H1 (cell line): ENCODE measurements around the gene ADAMTS4. TPM values are rescaled to one million over a fixed set of nuclear protein-coding genes. Genes with fewer than 3 reads are reported as not detected.

ENCODE experiments used
- BRCA1 ChIP-seq: IDR thresholded peaks from 2 replicates; pipeline ENCODE4 v1.6.1; 2012; ENCODE audit warnings: low read depth, low read length, improper control_type of control experiment
- CBX8 ChIP-seq: fragments of 300-800, 300-1000 bp; sonication (generic); IDR thresholded peaks from 2 replicates; pipeline ENCODE4 v1.7.1; 2016; ENCODE audit warnings: low read depth, low read length, borderline replicate concordance
- CTBP2 ChIP-seq: IDR thresholded peaks from 2 replicates; pipeline ENCODE4 v1.7.0; 2011; ENCODE audit warnings: borderline replicate concordance, mild to moderate bottlenecking, moderate library complexity, mixed read lengths, low read length; ENCODE audit not compliant: insufficient read depth, insufficient read length
- CTCF ChIP-seq, 3 experiments: IDR thresholded peaks; 1 replicate in 2 of 3; 2 replicates in 1 of 3; pipeline versions ENCODE4 v1.5.1 to v1.6.1; 2011; ENCODE audit warnings: low read length in 3 of 3, mild to moderate bottlenecking in 3 of 3, inconsistent platforms in 2 of 3, low read depth in 1 of 3, moderate library complexity in 1 of 3; ENCODE audit not compliant: insufficient read depth in 1 of 3; ENCODE audit errors: control extremely low read depth in 1 of 3
- EGR1 ChIP-seq: IDR thresholded peaks from 2 replicates; pipeline ENCODE4 v1.6.1; 2011; ENCODE audit warnings: low read depth, low read length, borderline replicate concordance
- FOSL1 ChIP-seq: IDR thresholded peaks from 2 replicates; pipeline ENCODE4 v1.6.1; 2011; ENCODE audit warnings: mild to moderate bottlenecking, low read depth, low read length, moderate library complexity; ENCODE audit not compliant: insufficient read depth
- GABPA ChIP-seq: IDR thresholded peaks from 2 replicates; pipeline ENCODE4 v1.6.1; 2011; ENCODE audit warnings: mild to moderate bottlenecking, low read length, moderate library complexity, borderline replicate concordance; ENCODE audit not compliant: insufficient read depth
- JUN ChIP-seq: IDR thresholded peaks from 2 replicates; pipeline ENCODE4 v1.6.1; 2011; ENCODE audit warnings: low read depth, mild to moderate bottlenecking, improper control_type of control experiment, low read length
- JUND ChIP-seq: IDR thresholded peaks from 2 replicates; pipeline ENCODE4 v1.6.1; 2011; ENCODE audit warnings: mild to moderate bottlenecking, improper control_type of control experiment, low read length
- MAFK ChIP-seq: IDR thresholded peaks from 2 replicates; pipeline ENCODE4 v1.6.1; 2012; ENCODE audit warnings: low read depth, mild to moderate bottlenecking, improper control_type of control experiment, low read length
- NRF1 ChIP-seq: IDR thresholded peaks from 2 replicates; pipeline ENCODE4 v1.6.1; 2011; ENCODE audit warnings: mild to moderate bottlenecking, low read depth, low read length, improper control_type of control experiment
- RFX5 ChIP-seq: IDR thresholded peaks from 2 replicates; pipeline ENCODE4 v1.6.1; 2011; ENCODE audit warnings: low read depth, low read length, improper control_type of control experiment, borderline replicate concordance
- RNF2 ChIP-seq: fragments of 200-900, 300-1000 bp; sonication (generic); IDR thresholded peaks from 2 replicates; pipeline ENCODE4 v1.7.1; 2016; ENCODE audit warnings: borderline replicate concordance, low read depth, mild to moderate bottlenecking, antibody characterized with exemption, low read length; ENCODE audit not compliant: poor library complexity, severe bottlenecking; ENCODE audit errors: missing control alignments
- SAP30 ChIP-seq: fragments of 300-600 bp; sonication (generic); IDR thresholded peaks from 2 replicates; pipeline ENCODE4 v1.7.1; 2012; ENCODE audit warnings: low read length, moderate library complexity, mild to moderate bottlenecking, inconsistent platforms; ENCODE audit not compliant: insufficient read depth, insufficient replicate concordance
- SIRT6 ChIP-seq: IDR thresholded peaks from one replicate; pipeline ENCODE4 v1.7.1; 2012; ENCODE audit warnings: low read length, inconsistent platforms
- SIX5 ChIP-seq: IDR thresholded peaks from 2 replicates; pipeline ENCODE4 v1.6.1; 2011; ENCODE audit warnings: mild to moderate bottlenecking, low read depth, low read length
- SP4 ChIP-seq: IDR thresholded peaks from 2 replicates; pipeline ENCODE4 v1.6.1; 2012; ENCODE audit warnings: low read length, inconsistent platforms
- TAF7 ChIP-seq: optimal IDR thresholded peaks from 2 replicates; pipeline ENCODE3; 2011; ENCODE audit warnings: low read depth, mild to moderate bottlenecking, inconsistent platforms, low read length, moderate library complexity, borderline replicate concordance
- YY1 ChIP-seq: IDR thresholded peaks from 2 replicates; pipeline ENCODE4 v1.6.1; 2011; ENCODE audit warnings: low read depth, mild to moderate bottlenecking, low read length
- ZNF274 ChIP-seq: IDR thresholded peaks from 2 replicates; pipeline ENCODE4 v1.7.0; 2012; ENCODE audit warnings: low read length, borderline replicate concordance; ENCODE audit errors: extremely low read depth
- polyA plus RNA-seq, 7 experiments: library from polyadenylated mRNA; depleted of rRNA in 3 of 7; stranded (reverse) in 5 of 7; unstranded in 2 of 7; fragments of >200 nt in 5 of 7; fragments of 200-250 nt in 2 of 7; gene quantifications; 1 replicate in 5 of 7; 2 replicates in 1 of 7; 4 replicates in 1 of 7; pipeline versions ENCODE4 v1.2.1 to v1.2.3, GENCODE V29; 2011 to 2013; ENCODE audit warnings: missing spikeins in 2 of 7, mixed read lengths in 2 of 7
- total RNA-seq: library from RNA; stranded (reverse); fragmentation: NEBNext Ultra II Directional; extraction: Animal tissue kit (Norgen Biotek cat#: 25700); gene quantifications from 2 replicates; pipeline ENCODE4 v1.2.1, GENCODE V29; 2021

Gene ADAMTS4
- total and polyA plus RNA-seq, 2 of the 8 experiments (the other 6 are each of a cell fraction or from before 2014, with no cell fraction given), result 4.6 to 7.2 TPM

GRCh38 chr1:161225534-161226319 lies 26.9 kb upstream of the ADAMTS4 start, which contains the start of gene TOMM40L (continued):
- TF ChIP-seq TAF7 (no peak), FOSL1 (no peak), YY1 (peak; percentile 100), JUND (no peak), MAFK (no peak), EGR1 (no peak), BRCA1 (no peak), GABPA (no peak), SIRT6 (no peak), CTCF (IDR thresholded peaks at IDR 0.05; ENCODE audit: control extremely low read depth in 1 of 3, insufficient read depth in 1 of 3, low read depth in 1 of 3, low read length in 3 of 3) (peak in 2 of 3 experiments; percentile 41 to 56; a peak in 3 of 4 replicates), SIX5 (peak; percentile 70), RFX5 (no peak), CBX8 (no peak), NRF1 (no peak), ZNF274 (no peak), JUN (no peak), SAP30 (peak; percentile 99), RNF2 (no peak), CTBP2 (peak; percentile 91), SP4 (no peak)
